RPMI7951 (cell line): ENCODE results near the gene LRP5. TPM values are rescaled to one million over a fixed set of nuclear protein-coding genes. Genes with fewer than 3 reads are reported as not detected.
A peak's percentile ranks its signal among the peaks of the same experiment; 100 is the strongest.

Experiments
- DNase-seq: peaks from one replicate; pipeline ENCODE4 v3.0.0-alpha.2; 2012; ENCODE audit warnings: low read depth
- total RNA-seq: library from RNA; depleted of rRNA; stranded (reverse); fragments of >200 nt; shearing (Covaris generic); gene quantifications from 2 replicates; pipeline ENCODE4 v1.2.3, GENCODE V29; 2014

LRP5 gene
- total RNA-seq, 1 experiment from 2014 or later, result 0.48 TPM

DNA sequence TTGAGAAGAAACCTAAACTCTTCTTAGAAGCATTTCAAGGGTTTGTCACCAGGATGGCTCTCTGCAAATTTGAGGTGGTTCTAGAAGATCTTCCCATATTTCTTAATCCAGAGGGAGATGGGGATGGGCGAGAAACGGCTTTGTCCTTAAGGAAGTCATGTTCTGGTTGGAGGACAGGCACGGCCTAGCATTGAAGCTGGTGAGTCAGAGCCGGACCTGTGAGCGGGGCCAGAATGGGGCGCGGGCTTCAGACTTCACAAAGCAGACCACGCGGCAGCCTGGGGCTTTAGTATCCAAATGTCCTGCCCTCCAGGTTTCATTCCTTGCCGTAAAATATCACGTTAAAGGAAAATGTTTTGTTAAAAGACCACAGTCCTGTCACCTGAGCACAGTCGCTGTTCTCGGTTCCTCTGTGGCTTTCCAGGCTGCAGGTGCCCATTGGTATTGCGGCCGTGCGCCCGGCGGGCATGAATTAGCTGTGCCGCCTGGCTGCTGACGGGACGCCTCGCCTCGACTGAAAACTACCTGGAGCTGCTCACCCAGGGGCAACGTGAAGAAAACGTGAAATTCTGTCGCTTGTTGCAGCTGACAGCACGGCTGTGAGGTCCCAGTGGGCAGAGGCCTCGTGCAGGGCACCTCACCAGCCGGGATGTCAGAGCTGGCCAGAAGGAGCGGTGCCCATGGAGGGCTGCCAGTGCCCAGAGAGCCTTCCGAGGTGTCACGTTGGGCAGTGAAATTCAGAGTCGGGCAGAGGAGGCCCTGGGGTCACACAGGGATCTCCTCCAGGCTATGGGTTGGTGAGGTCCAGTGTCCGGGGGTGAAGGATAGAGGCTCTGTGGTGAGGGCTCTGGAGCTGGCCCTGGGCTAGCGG lies 59.0 kb downstream of the LRP5 start:
- no peak for DNase-seq

DNA sequence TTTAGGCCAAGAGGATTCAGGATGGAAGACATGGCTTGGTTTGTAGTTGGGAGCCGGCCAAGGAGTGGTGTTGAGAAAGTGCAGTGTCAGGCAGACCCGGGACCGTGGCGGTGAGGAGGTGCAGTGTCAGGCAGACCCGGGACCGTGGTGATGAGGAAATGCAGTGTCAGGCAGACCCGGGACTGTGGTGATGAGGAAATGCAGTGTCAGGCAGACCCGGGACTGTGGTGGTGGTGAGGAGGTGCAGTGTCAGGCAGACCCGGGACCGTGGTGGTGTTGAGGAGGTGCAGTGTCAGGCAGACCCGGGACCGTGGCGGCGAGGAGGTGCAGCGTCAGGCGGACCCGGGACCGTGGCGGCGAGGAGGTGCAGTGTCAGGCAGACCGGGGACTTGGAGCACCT lies 59.7 kb downstream of the LRP5 start:
- no peak for DNase-seq

- DNase-seq, result no peak
These were observed 60.2 kb downstream of the LRP5 start for GRCh38 chr11:68372625-68373024.

DNA sequence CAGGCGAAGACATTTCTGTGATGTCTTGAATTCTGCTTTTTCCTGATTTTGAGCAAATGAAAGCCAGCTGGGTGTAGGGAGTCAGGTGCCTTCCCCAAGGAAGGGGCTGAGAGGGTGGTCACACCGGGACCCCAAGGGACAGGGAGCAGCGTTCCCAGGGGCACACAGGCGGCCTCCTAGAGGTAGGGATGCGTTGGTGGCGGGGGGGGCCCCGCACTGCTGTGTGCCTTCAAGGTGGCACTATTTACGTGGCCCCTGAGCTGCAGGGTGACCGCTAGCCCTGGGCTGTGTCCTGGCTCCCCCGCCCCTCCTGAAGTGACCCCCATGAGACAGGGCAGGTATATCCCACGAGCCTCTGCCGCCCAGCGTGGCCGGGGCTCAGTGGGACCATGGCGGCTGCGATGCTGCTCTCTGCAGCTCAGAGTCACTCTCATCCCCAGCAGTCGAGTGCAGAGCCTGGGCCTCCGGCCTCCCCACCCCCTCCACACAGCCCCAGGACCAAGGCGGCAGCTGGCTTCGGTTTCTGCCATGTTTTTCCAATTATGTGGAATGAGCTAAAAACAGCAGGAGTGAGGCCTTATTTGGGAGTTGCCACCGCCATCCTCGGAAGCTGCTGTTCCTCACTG lies 60.9 kb downstream of the LRP5 start:
- DNase-seq, result peak; percentile 81

DNA sequence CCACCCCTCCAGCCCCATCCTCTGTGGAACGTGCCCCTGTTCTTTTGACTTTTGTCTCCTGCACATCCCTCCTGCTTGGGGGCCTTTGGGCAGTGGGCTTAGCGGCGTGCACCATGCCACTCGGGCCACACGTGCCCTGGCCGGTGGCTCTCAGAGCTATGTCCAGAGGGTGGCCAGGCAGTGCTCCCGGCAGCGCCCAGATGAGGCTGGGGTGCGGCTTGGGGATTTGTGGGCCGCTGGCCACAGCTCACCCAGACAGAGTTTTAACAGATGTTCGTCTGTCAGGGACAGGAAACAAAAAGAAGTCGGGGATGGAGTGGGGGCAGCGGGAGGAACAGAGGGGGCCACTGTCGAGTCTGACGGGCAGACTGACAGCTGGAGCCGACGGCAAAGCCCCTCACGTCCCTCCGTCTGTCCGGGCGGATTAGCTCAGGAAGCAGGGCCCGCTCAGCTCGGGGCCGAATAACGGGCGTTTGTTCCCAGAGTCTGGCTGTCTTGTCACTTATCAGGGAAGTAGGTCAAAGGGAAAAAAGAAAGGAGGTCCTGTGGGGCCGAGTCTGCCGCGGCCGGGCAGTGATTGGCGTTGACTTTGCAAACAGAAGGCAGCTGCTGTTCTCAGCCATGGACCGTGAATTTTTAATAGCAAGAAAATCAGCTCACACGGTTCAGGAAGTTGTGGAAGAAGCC lies 61.6 kb downstream of the LRP5 start:
- DNase-seq, result peak; percentile 70

DNA sequence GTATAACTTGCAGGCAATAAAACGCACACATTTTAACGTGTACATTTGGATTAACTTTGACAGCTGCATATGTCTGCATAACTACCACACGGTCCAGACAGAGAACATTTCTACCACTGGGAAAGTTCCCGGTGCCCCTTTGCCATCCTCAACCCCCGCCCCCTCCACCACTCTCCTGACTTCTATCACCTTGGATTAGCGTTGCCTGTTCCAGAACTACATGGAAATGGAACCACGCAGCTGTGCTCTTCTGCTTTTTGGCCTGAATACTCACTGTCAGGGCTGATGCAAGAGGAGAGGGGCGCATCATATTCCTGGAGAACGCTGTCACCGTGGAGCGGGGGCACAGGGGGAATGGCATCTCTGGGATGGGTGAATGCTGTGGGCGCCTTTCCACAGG lies 62.1 kb downstream of the LRP5 start:
- DNase-seq, result no peak

GRCh38 chr11:68375337-68375736 lies 62.9 kb downstream of the LRP5 start:
- no peak for DNase-seq

GRCh38 chr11:68375766-68376165 lies 63.4 kb downstream of the LRP5 start:
- DNase-seq, result no peak

DNA sequence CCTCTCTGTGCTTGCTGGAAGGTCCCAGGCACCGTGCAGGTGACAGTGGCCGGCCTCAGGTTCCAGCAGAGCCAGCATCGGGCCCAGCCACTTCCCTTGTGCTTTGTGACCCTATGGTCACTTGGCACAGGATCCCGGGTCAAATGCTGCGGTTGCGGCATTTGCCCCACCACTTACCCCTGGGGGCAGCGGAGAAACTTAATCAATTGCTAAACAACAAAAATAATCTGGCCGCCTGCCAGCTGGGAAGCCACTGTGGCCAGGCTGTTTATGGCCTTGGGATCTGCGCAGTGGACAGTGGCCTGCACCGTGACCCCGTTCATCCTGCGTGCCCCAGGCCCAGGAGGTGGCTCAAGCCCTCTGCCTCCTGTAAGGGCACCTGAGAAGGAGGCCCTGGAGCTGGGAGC lies 65.0 kb downstream of the LRP5 start:
- DNase-seq, result no peak

- DNase-seq, result no peak
These were observed 66.8 kb downstream of the LRP5 start for GRCh38 chr11:68379206-68379605.

DNA sequence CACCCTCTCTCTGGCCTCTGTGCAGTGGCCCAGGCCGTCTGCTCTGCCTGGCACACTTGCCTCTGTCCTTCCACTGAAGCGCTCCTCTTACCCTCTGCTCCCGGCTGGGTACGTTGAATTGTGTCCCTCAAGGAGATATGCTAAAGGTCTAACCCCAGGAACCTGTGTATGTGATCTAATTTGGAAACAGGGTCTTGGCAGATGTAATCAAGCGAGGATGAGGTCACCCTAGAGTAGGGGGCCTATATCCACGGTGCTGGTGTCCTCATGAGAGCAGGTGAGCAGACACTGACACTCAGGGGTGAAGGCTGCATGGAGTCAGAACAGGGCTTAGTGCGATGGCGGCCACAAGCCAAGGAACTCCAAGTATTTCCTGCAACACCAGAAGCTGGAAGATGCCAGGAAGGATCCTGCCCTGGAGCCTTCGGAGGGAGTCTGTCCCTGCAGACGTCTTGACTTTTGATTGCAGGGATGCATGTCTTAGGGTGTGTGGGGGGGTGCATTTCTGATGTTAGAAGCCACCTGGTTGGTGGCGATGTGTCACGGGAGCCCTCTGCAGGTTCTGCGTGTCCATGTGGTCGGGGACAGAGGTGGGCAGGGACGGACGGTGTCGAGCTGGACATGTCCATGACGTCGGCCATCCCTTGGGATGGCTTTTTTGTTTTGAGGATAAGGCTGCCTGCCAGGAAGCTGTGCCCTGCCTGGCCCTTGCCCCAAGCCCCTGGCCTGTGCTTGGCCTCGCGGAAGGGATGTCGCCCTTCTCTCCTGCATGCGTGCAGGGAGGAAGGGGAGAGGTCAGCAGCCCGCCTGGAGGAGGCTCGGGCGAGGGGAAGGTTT lies 68.6 kb downstream of the LRP5 start:
- DNase-seq, result no peak

DNA sequence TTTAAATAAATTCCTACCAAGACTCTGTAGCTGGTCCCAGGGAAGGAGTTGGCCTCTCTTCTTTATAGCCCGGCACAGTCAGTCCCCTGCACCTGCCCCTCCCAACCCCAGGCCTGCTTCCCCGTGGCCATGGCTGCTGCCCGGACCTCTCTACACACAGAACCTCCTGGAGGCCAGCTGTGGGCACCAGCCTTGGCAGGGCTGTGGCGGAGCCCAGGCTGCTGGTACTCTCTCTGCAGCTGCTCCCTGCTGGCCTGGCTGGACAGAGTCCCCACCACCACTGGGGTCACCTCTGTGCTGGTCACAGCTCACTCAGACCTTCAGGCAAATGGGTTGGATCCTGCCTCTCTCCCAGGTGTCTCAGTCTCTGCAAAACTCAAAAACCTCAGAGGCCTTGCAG lies 69.3 kb downstream of the LRP5 start:
- DNase-seq, result no peak

- DNase-seq, result no peak
These were observed 70.1 kb downstream of the LRP5 start for GRCh38 chr11:68382358-68382998.

- DNase-seq, result peak; percentile 11
These were observed 71.6 kb downstream of the LRP5 start for GRCh38 chr11:68383976-68384501.

DNA sequence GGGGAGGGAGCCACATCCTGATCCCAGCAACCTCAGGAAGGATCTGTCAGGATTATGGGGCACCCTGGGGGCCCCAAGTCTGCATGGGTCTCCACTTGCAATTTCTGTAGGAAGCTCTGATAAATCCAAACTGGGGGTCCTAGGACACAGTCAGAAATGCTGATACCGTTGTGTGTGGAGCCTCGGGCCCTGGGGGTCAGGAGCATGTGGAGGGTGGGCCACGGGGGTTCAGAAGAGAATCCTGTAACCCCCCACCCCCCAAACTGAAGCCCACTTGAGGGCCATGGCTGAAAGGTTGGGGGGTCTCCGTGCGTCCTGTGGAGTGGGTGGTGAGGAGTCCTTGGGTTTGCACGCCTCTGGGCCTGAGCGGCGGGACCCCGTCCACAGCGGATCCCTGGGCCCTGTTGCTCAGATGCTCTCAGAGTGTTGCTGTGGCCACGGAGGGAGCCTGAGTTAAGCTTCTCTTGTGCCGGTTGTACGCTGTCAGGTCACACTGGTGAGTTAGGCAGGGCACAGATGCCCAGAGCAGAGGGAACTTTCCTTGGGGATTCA lies 72.2 kb downstream of the LRP5 start:
- DNase-seq, result no peak

DNA sequence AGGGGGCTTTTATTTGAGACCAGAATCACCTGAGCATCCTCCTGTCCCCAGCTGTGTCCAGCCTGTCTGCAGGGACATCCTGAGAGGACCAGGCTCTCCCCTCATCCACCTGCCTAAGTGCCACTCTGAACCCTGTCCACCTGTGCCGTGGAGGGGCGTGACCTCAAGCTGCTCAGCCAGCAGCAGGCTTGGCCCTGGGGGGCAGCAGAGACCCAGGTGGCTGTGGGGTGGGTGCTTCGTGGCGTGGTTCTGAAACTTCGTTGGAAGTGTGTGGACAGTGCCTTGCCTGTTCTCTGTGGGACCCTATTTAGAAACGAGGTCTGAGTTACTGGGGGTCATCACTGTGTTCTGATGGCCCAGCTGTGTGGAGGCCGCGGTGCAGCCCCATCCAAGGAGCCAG lies 72.7 kb downstream of the LRP5 start:
- no peak for DNase-seq

DNA sequence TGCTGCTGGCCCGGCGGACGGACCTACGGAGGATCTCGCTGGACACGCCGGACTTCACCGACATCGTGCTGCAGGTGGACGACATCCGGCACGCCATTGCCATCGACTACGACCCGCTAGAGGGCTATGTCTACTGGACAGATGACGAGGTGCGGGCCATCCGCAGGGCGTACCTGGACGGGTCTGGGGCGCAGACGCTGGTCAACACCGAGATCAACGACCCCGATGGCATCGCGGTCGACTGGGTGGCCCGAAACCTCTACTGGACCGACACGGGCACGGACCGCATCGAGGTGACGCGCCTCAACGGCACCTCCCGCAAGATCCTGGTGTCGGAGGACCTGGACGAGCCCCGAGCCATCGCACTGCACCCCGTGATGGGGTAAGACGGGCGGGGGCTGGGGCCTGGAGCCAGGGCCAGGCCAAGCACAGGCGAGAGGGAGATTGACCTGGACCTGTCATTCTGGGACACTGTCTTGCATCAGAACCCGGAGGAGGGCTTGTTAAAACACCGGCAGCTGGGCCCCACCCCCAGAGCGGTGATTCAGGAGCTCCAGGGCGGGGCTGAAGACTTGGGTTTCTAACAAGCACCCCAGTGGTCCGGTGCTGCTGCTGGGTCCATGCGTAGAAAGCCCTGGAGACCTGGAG lies 74.1 kb downstream of the LRP5 start:
- DNase-seq, result no peak

GRCh38 chr11:68387840-68388239 lies 75.4 kb downstream of the LRP5 start:
- DNase-seq, result no peak

- no peak for DNase-seq
These were observed 76.3 kb downstream of the LRP5 start for GRCh38 chr11:68388595-68389198.

- DNase-seq, result no peak
These were observed 77.9 kb downstream of the LRP5 start for GRCh38 chr11:68390315-68390714.
